NCI-H526 treated with DMSO at 0.1 percent for 48 hours (cell line): Measurements from ENCODE around the gene CNFN.
A peak's percentile ranks its signal among the peaks of the same experiment; 100 is the strongest.

Experiments
- DNase-seq: peaks from one replicate; lab custom pipeline; 2025; lab: John Stamatoyannopoulos, UW

Gene CNFN

DNA sequence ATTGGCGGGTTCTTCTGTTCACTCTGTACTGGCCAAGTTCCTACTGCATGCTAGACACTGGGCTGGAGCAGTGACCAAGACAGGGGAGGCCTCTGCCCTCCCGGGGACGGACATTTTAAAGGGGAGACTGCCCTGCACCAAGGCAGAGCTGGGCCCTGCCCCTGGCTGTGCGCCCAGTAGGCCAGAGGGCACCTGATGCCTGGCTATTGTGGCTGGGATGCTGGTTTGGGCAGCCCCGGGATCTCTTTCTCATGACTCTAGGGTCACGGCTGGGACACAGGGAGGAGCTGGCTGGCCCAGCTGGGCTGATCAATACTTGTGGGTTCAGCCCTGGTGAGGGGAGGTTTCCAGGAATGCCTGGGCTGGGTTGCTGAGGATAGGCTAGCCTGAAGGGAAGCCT lies 19.4 kb upstream of the CNFN start:
- no peak for DNase-seq

DNA sequence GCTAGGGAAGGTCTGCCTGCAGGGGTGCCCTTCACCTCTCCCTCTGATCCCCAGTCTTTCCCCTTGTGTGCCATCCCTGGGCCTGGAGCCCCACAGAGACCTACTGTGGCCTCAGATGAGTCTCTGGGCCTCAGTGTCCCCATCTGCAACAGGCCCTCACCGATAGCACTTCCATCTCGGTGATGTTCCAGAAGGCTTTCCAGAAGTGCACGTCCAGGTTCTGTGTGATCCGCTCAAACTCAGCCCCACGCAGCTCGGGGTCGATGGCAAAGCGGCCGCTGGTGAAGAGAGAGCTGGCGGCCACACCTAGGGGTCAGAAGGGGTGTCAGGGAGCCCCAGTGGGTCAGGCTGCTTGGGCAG lies 17.7 kb upstream of the CNFN start:
- DNase-seq: no peak

GRCh38 chr19:42407085-42407815 lies 17.2 kb upstream of the CNFN start:
- no peak for DNase-seq

DNA sequence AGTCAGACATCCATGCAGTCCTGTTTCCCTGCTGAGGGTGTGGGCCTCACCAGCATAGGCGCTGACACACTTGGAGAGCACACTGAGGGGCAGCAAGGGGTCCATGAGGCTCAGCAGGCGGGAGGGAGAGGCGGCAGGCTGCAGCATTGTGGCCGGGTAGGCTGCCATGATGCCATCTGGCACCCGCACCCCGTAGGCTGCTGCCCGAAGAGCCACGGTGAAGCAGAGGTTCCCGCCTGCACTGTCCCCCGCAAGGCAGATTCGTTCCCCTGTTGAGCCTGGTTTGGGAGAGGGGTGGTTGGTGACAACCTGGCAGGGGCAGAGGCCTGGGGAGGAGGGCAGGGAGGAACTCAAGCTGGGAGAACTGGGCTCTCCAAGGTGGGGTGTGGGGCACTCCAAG lies 16.0 kb upstream of the CNFN start:
- no peak for DNase-seq

GRCh38 chr19:42403586-42403985 lies 13.5 kb upstream of the CNFN start:
- DNase-seq: peak; percentile 76

GRCh38 chr19:42402376-42403116 lies 12.4 kb upstream of the CNFN start:
- no peak for DNase-seq

- DNase-seq: peak; percentile 77
Measured at GRCh38 chr19:42401365-42402303, 11.5 kb upstream of the CNFN start.

DNA sequence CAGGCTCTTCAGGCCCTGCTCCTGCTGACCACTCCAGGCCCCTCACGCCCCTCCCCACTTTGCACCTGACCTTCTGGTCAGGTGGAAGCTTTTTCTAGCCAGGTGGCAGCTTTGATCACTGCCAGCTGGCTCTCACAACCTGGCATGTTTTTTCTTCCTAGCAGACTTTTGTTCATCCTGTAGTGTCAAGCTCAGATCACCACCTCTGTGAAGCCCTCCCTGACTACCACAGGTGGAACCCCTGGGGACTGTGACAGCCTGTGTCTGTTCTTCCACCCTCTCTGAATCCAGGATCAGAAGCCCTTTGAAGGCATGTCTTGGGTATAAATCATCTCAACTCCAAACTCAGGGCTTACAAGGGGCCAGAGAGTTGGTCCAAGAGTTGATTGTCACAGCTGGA lies 10.3 kb upstream of the CNFN start:
- no peak for DNase-seq

- peak; percentile 51 for DNase-seq
Measured at GRCh38 chr19:42397263-42398166, 7.4 kb upstream of the CNFN start.

DNA sequence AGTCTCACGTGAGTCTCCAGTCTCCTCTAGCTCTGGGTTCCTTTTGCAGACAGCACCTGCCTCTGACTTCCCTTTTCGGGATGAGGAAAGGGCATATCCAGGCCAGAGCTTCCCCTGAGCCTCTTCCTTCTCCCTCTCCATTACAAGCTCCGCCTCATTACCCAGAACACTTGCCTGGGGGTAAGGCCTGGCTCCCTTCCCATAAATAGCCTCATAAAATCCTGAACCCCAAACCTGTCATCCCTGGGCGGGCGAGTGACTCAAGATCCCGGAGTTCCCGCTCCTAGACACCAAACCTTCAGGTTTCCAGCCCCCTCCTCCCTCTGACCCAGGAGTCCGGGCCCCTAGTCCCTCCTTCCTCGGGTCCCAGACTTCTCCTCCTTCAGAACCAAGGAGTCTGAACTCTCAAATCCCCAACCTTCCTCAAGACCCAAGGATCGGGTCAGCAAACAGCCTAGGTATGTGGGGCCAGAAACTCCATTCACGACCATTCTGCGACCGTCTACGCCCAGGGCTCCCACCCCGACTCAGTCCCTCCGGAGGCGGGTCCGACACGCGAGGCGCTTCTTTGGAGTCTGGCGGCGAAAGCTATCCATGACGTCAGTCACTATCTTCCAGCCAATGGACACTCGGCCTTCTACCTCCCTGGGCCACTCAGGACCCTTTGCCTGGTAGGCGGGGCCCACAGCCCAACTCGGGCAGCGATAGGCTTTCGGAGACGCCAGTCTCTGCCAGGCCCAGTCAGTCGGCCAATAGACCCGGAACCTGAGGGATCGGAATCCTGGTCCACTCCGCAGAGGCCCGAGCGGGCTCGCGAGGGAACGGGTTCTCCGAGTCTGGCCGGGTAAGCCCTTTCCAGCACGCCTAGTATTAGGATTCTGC lies 6.5 kb upstream of the CNFN start:
- DNase-seq: peak; percentile 98

- DNase-seq: no peak
Measured at GRCh38 chr19:42394751-42395150, 4.7 kb upstream of the CNFN start.

- no peak for DNase-seq
Measured at GRCh38 chr19:42392165-42392564, 2.1 kb upstream of the CNFN start.

DNA sequence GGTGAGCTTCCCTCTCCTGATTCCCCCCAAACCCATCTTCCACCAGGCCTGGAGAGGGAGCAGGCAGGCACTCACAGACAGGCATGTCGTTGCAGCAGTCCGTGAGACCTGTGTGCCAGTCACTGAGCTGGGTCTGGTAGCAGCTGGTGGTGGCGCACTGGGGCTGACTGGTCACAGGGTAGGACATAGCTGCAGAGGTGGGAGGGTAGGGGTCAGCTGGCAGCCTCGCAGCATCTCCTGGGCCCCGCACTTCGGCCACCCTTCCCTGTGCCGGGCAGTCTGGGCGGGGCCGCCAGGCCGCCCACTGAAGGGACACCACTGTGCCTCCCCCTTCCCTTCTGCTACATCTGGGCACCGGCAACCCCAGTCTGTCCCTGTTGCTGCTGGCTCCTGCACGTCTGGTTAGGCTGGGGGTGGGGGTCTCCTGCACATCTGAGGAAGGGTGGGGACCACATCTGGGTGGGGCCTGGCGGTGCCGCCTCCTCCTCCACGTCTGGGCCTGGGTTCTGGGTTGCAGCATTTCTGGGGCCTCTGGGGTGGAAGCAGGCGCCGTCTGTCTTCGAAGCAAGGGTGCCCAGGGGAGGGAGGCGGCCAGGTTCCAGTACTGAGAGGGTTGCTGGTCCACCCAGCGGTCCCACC lies 1.1 kb downstream of the CNFN start:
- DNase-seq: no peak

DNA sequence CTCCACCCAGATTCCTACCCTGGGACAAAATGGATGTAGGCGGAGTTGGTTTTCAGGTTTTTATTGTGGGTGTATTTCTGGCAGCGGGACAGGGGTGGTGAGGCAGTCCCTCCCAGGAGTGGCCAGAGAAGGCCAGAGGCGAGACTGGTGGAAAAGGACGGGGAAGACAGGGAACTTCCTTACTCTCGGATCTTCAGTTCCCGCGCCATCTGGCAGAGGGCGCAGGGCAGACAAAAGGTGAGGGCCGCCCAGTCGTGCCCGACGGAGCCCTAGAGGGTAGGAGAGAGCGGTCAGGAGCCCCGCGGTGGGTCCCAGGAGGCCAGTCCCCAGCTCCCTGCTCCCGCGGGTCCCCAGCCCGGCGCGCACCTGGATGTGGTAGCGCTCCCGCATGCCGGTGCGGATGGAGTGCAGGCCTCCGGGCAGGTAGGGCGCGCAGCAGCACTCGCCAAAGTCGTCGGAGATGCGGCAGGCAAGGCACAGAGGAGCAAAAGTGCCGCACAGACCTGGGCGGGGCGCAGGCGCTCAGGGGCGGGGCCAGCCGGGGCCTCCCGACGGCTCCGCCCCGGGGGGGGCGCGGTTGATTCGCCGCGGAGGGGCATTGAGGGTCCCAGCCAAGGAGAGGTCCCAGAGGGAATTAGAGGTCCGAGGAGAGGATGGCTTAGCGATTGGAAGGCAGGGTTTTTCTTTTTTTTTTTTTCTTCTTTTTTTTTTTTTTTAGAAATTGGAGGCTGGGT lies 3.0 kb downstream of the CNFN start:
- DNase-seq: peak; percentile 73

- no peak for DNase-seq
Measured at GRCh38 chr19:42380155-42380554, 9.9 kb downstream of the CNFN start.

DNA sequence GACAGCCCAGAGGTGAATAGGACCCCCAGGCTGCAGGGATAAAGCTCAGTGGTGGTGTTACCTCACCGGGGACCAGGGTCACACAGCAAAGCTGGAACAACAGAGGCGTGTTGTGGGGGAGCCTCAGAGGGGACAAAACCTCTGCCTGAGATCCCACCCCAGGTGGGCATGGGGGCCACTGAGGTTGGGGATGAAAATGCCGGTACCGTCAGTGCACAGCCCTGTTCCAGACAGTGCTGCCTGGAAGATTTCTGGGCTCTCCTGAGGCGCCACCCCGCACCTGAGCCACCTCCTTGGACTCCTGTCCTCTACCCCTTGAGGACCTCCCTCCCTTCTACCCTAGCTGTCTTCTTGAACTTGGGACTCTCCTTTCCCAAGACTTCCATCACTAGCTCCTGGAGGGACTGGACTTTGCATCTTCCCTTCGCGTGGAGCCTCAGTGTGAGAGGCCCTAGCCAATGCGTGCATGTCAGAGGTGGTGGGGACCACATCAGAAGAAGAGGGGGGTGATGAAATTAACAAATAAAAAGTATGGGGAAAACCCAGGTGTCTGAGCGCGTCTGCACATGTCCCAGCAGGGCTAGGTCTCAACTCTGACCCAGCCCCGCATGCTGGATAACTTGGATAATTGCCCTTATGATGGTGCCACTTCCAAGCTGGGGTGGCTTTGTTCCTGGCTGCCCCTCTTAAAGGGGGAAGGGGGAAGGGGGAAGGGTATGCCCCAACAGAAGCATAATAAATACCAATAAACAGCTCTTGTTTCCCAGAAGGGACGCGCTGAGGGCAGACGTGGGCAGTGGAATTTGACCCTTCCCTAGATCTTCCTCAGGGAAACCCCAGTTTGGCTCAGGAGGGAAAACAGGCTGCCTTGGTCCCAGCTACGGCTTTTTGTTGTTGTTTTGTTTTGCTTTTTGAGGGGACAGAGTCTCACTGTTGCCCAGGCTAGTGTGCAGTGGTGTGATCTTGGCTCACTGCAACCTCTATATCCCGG lies 11.6 kb downstream of the CNFN start:
- no peak for DNase-seq

GRCh38 chr19:42376177-42376555 lies 13.9 kb downstream of the CNFN start:
- no peak for DNase-seq
